H9 (cell line): ENCODE data around the gene RBKS. TPM values are rescaled to one million over a fixed set of nuclear protein-coding genes. Genes with fewer than 3 reads are reported as not detected.

Experiments
- DNase-seq: peaks from one replicate; pipeline ENCODE4 v3.0.0-alpha.2; 2017
- H2AFZ ChIP-seq: one replicate; pipeline ENCODE4 v1.6.1; 2013; ENCODE audit warnings: mild to moderate bottlenecking, low read length, control low read depth, moderate library complexity
- H2AK5ac ChIP-seq: 2 replicates; pipeline ENCODE4 v1.6.1; 2013; ENCODE audit warnings: low read length, control low read depth, mixed read lengths; ENCODE audit not compliant: insufficient read length
- H2BK120ac ChIP-seq: one replicate; pipeline ENCODE4 v1.6.1; 2013; ENCODE audit warnings: low read depth, mild to moderate bottlenecking, low read length, control low read depth, inconsistent platforms; ENCODE audit not compliant: poor library complexity, severe bottlenecking
- H2BK12ac ChIP-seq: 2 replicates; pipeline ENCODE4 v1.6.1; 2013; ENCODE audit warnings: low read length, control low read depth, mixed read lengths, low read depth; ENCODE audit not compliant: insufficient read length
- H2BK15ac ChIP-seq: 2 replicates; pipeline ENCODE4 v1.6.1; 2013; ENCODE audit warnings: low read depth, low read length, control low read depth
- H2BK20ac ChIP-seq: one replicate; pipeline ENCODE4 v1.6.1; 2013; ENCODE audit warnings: low read depth, mild to moderate bottlenecking, low read length, control low read depth, inconsistent platforms; ENCODE audit not compliant: poor library complexity, severe bottlenecking
- H2BK5ac ChIP-seq: 2 replicates; pipeline ENCODE4 v1.6.1; 2013; ENCODE audit warnings: low read length, control low read depth, mixed read lengths; ENCODE audit not compliant: insufficient read length
- H3K14ac ChIP-seq: 2 replicates; pipeline ENCODE4 v1.6.1; 2013; ENCODE audit warnings: low read length, control low read depth; ENCODE audit not compliant: insufficient read depth
- H3K18ac ChIP-seq: 2 replicates; pipeline ENCODE4 v1.6.1; 2013; ENCODE audit warnings: low read depth, mild to moderate bottlenecking, mixed read lengths, low read length, control low read depth; ENCODE audit not compliant: insufficient read length
- H3K23ac ChIP-seq: 2 replicates; pipeline ENCODE4 v1.6.1; 2013; ENCODE audit warnings: low read length, control low read depth, mixed read lengths, low read depth; ENCODE audit not compliant: insufficient read length
- H3K23me2 ChIP-seq: 2 replicates; pipeline ENCODE4 v1.6.1; 2013; ENCODE audit warnings: low read depth, mild to moderate bottlenecking, mixed read lengths, low read length, control low read depth; ENCODE audit not compliant: insufficient read length, poor library complexity, severe bottlenecking
- H3K27ac ChIP-seq: 2 replicates; pipeline ENCODE4 v1.5.1; 2013; ENCODE audit warnings: low read length, control low read depth, mixed read lengths, low read depth; ENCODE audit not compliant: insufficient read length
- H3K27me3 ChIP-seq: 2 replicates; pipeline ENCODE4 v1.6.1; 2013; ENCODE audit warnings: low read length, control low read depth, inconsistent platforms; ENCODE audit not compliant: insufficient read depth
- H3K4ac ChIP-seq: 2 replicates; pipeline ENCODE4 v1.6.1; 2013; ENCODE audit warnings: low read depth, mild to moderate bottlenecking, control low read depth, inconsistent platforms, low read length, moderate library complexity
- H3K4me1 ChIP-seq: 2 replicates; pipeline ENCODE4 v1.6.1; 2013; ENCODE audit warnings: low read length, control low read depth, inconsistent platforms; ENCODE audit not compliant: insufficient read depth
- H3K4me2 ChIP-seq: 2 replicates; pipeline ENCODE4 v1.6.1; 2013; ENCODE audit warnings: low read length, control low read depth, mixed read lengths; ENCODE audit not compliant: insufficient read length, insufficient read depth
- H3K56ac ChIP-seq: 2 replicates; pipeline ENCODE4 v1.6.1; 2013; ENCODE audit warnings: low read depth, mild to moderate bottlenecking, mixed read lengths, low read length, control low read depth; ENCODE audit not compliant: insufficient read length
- H3K79me1 ChIP-seq: 2 replicates; pipeline ENCODE4 v1.6.1; 2013; ENCODE audit warnings: low read depth, mild to moderate bottlenecking, moderate library complexity, low read length, control low read depth, inconsistent platforms; ENCODE audit not compliant: insufficient read depth, poor library complexity, severe bottlenecking
- H3K79me2 ChIP-seq: 2 replicates; pipeline ENCODE4 v1.6.1; 2013; ENCODE audit warnings: low read length, control low read depth, inconsistent platforms; ENCODE audit not compliant: insufficient read depth
- H3K9ac ChIP-seq: 2 replicates; pipeline ENCODE4 v1.6.1; 2013; ENCODE audit warnings: low read length, control low read depth, mixed read lengths; ENCODE audit not compliant: insufficient read length; ENCODE audit errors: extremely low read depth
- H3K9me3 ChIP-seq: one replicate; pipeline ENCODE4 v1.6.1; 2013; ENCODE audit warnings: low read depth, low read length, inconsistent platforms; ENCODE audit not compliant: control insufficient read depth
- H3T11ph ChIP-seq: one replicate; pipeline ENCODE4 v1.6.1; 2013; ENCODE audit warnings: mild to moderate bottlenecking, low read length, control low read depth, inconsistent platforms
- H4K20me1 ChIP-seq: one replicate; pipeline ENCODE4 v1.6.1; 2013; ENCODE audit not compliant: control insufficient read depth, insufficient read length, insufficient read depth
- H4K5ac ChIP-seq: 2 replicates; pipeline ENCODE4 v1.6.1; 2013; ENCODE audit warnings: low read depth, mild to moderate bottlenecking, mixed read lengths, low read length, control low read depth; ENCODE audit not compliant: insufficient read length
- H4K8ac ChIP-seq: replicated peaks from 2 replicates; pipeline ENCODE4 v1.6.1; 2013; ENCODE audit warnings: low read length, control low read depth, mixed read lengths, low read depth; ENCODE audit not compliant: insufficient read length
- H4K91ac ChIP-seq: 2 replicates; pipeline ENCODE4 v1.6.1; 2013; ENCODE audit warnings: low read depth, mild to moderate bottlenecking, moderate library complexity, mixed read lengths, low read length, control low read depth; ENCODE audit not compliant: insufficient read length
- H3K27ac Mint-ChIP-seq, 3 experiments: 2 replicates in 2 of 3; 3 replicates in 1 of 3; pipeline ENCODE4 v1.8.0; 2020 to 2021; ENCODE audit warnings: mixed read lengths in 3 of 3, mild to moderate bottlenecking in 1 of 3, moderate library complexity in 1 of 3
- H3K27me3 Mint-ChIP-seq: 2 replicates; pipeline ENCODE4 v1.8.0; 2021; ENCODE audit warnings: low read depth, mild to moderate bottlenecking, moderate library complexity, mixed read lengths
- H3K36me3 Mint-ChIP-seq, 3 experiments: 2 replicates in 2 of 3; 3 replicates in 1 of 3; pipeline ENCODE4 v1.8.0; 2020 to 2021; ENCODE audit warnings: low read depth in 3 of 3, mixed read lengths in 3 of 3; ENCODE audit not compliant: insufficient read depth in 1 of 3
- H3K4me1 Mint-ChIP-seq, 2 experiments: 2 replicates each; pipeline ENCODE4 v1.8.0; 2020; ENCODE audit warnings: mixed read lengths in 2 of 2
- H3K4me3 Mint-ChIP-seq, 2 experiments: 2 replicates in 1 of 2; 3 replicates in 1 of 2; pipeline ENCODE4 v1.8.0; 2020 to 2021; ENCODE audit warnings: mild to moderate bottlenecking in 2 of 2, mixed read lengths in 2 of 2, moderate library complexity in 1 of 2
- H3K9me3 Mint-ChIP-seq, 2 experiments: 2 replicates in 1 of 2; 3 replicates in 1 of 2; pipeline ENCODE4 v1.8.0; 2020; ENCODE audit warnings: mild to moderate bottlenecking in 2 of 2, mixed read lengths in 2 of 2, moderate library complexity in 1 of 2
- total RNA-seq: library from RNA; stranded (reverse); gene quantifications from 2 replicates; pipeline ENCODE4 v1.2.1, GENCODE V29; 2021
- TF ChIP-seq, protein P1 (sequence below): fragments of 200-600 bp; sonication (generic); conservative IDR thresholded peaks from 3 replicates; pipeline ENCODE4 v1.8.0; 2021; ENCODE audit warnings: antibody characterized with exemption, mild to moderate bottlenecking

The RBKS gene
- total RNA-seq, 1 experiment from 2014 or later = 2.3 TPM

DNA sequence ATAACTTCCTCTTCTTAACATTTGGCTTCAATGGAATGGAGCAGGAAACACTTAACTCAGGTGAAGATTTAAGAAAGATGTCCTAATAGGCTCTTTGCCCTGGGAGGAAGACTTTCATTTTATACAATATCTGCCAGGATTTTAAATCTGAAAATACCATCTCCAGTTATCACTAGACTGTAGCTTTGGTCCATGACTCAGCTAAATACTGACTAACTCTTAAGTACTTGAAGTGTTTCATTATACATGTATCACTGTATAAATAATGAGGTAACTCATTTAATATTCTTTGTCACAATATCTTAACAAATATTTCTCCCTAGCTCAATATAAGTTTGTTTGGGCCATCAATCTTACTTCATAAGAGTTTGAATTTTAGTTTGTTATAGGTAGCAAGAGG, 34.7 kb downstream of the RBKS start:
- Histone ChIP-seq H3K23ac (no peak overlapping the region), H3K23me2 (no peaks in the 10 kb centered on the region), H3K27ac (no peak overlapping the region), H4K91ac (no peak overlapping the region), H3K79me2 (no peaks in the 10 kb centered on the region), H3K18ac (no peak overlapping the region), H3K4me1 (no peaks in the 10 kb centered on the region), H3K9me3 (no peaks in the 10 kb centered on the region), H3K14ac (no peak overlapping the region), H2BK120ac (no peak overlapping the region), H2BK15ac (no peak overlapping the region), H4K20me1 (no peaks in the 10 kb centered on the region), H3K4me2 (no peak overlapping the region), H2BK12ac (no peak overlapping the region), H3K4ac (no peak overlapping the region), H3K56ac (no peak overlapping the region), H4K5ac (no peak overlapping the region), H2BK20ac (no peak overlapping the region), H4K8ac (no peak overlapping the region), H2BK5ac (no peak overlapping the region), H3T11ph (no peak overlapping the region), H2AK5ac (no peak overlapping the region), H3K79me1 (no peaks in the 10 kb centered on the region), H3K27me3 (no peaks in the 10 kb centered on the region), H2AFZ (no peak overlapping the region), H3K9ac (no peak overlapping the region)
- Mint-ChIP-seq H3K36me3 (no peaks in the 10 kb centered on the region; a peak in 3 of 7 replicates), H3K27me3 (peaks cover 18% of the 10 kb centered on the region), H3K27ac (no peak overlapping the region), H3K4me1 (no peaks in the 10 kb centered on the region), H3K9me3 (peaks cover 17 to 23% of the 10 kb centered on the region in 2 experiments), H3K4me3 (no peak overlapping the region)
- TF ChIP-seq, protein P1, sequence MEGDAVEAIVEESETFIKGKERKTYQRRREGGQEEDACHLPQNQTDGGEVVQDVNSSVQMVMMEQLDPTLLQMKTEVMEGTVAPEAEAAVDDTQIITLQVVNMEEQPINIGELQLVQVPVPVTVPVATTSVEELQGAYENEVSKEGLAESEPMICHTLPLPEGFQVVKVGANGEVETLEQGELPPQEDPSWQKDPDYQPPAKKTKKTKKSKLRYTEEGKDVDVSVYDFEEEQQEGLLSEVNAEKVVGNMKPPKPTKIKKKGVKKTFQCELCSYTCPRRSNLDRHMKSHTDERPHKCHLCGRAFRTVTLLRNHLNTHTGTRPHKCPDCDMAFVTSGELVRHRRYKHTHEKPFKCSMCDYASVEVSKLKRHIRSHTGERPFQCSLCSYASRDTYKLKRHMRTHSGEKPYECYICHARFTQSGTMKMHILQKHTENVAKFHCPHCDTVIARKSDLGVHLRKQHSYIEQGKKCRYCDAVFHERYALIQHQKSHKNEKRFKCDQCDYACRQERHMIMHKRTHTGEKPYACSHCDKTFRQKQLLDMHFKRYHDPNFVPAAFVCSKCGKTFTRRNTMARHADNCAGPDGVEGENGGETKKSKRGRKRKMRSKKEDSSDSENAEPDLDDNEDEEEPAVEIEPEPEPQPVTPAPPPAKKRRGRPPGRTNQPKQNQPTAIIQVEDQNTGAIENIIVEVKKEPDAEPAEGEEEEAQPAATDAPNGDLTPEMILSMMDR = no peak
- DNase-seq = no peak
